ENCODE data around the gene EIF3J. TPM values are rescaled to one million over a fixed set of nuclear protein-coding genes. Genes with fewer than 3 reads are reported as not detected.

EIF3J gene
- 100 to 1,000 TPM in 1 of 2 donors, 10 to 100 TPM in 1; 89.1 to 121 TPM for total RNA-seq

DNA sequence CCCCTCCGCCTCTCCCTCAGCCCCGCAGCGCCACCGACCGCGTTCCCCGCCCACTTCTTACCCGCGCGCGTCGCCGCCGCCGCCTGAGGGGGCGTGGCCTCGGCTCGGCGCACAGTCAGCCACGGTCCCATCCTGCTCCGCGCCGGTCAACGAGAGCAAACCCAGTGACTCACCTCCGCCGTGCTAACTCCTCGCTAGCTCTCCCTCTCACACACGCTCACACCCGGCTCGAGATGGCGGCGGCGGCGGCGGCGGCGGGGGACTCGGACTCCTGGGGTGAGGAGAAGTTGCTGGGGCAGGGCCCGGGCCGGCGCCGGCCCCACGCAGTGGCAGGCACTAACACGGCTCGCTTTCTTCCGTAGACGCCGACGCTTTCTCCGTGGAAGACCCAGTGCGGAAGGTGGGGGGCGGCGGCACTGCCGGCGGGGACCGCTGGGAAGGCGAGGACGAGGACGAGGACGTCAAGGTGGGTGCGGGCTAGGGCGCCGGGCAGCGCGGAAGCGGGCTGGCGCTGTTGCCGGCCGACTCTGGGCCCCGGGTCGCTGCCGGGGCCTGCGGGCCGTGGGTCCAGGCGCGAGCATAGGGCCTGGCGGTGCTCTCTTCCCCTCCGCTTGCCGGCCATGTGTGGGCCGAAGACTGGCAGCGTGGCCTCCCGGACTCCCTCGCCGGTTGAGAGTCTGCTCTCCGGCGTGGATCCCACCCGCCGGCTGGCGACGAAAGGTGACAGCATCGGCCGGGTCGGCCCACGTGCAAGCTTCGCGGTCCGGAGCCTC lies at the start of gene EIF3J:
TSS of gene EIF3J (plus strand) at position 186 of the 773 bp plus-strand sequence. CDS start at position 234, 48 bp downstream.
- no peaks in the 10 kb centered on the region for H3K27me3 Mint-ChIP-seq

DNA sequence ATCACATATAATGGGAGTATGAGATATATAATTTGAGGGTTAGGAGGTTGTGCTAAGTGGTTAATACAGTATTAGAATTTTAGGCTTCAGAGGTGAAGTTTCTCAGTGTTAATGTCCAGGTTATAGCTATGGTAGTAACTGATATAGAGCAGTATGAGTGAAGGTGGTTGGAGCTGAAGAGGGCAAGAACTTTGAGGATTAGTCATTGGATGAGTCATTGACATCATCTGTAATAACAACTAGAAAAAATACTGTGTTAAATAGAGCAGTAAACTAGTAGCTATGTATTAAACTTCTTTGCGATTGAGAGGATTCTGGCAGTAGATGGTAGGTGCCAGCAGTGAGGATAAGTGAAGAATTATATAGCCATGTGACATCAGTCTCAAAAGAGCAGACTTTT lies 47.5 kb upstream of the EIF3J start:
- ATAC-seq (peak in 1 of 2 donors; percentile 76), DNase-seq (ENCODE audit: low spot score) (no peak)
- no peak overlapping the region for H3K4me3 Mint-ChIP-seq
- H3K4me1 Mint-ChIP-seq (ENCODE audit: low read depth in 2 of 2), result peaks cover 17 to 23% of the 10 kb centered on the region in 2 donors
- H3K27ac Mint-ChIP-seq, result peak overlapping the region; percentile 3 to 10
- peaks cover 28% of the 10 kb centered on the region for H3K36me3 Mint-ChIP-seq
- H3K27me3 Mint-ChIP-seq, result no peaks in the 10 kb centered on the region
- H3K9me3 Mint-ChIP-seq, result no peaks in the 10 kb centered on the region

More for the DNA sequence above, at the start of gene EIF3J:
- Mint-ChIP-seq H3K4me3 (peak within 1 kb of the TSS; percentile 90), H3K27ac (peak within 1 kb of the TSS; percentile 84 to 97), H3K36me3 (peaks cover 25% of the 10 kb centered on the region), H3K9me3 (no peaks in the 10 kb centered on the region), H3K4me1 (ENCODE audit: low read depth in 2 of 2) (peaks cover 42 to 45% of the 10 kb centered on the region in 2 donors)
- DNase-seq (ENCODE audit: low spot score) (peak; percentile 97), ATAC-seq (peak; percentile 96)

DNA sequence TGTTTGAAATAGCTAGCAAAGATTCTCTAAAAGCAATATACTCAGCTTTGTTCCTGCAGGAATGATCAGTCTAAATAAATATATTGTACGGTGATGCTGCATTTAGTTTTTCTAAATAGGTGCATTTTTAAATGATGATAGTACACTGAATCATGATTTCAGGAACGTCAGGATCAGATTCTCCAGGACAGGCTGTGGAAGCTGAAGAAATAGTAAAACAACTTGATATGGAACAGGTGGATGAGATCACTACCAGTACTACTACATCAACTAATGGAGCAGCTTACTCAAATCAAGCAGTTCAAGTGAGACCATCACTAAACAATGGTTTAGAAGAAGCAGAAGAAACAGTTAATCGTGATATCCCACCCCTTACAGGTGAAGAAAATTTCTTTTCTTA lies 46.3 kb upstream of the EIF3J start:
- Mint-ChIP-seq H3K9me3 (no peaks in the 10 kb centered on the region), H3K4me1 (ENCODE audit: low read depth in 2 of 2) (peaks cover 17 to 19% of the 10 kb centered on the region in 2 donors), H3K36me3 (peaks cover 28% of the 10 kb centered on the region), H3K27ac (no peak overlapping the region), H3K27me3 (no peaks in the 10 kb centered on the region), H3K4me3 (no peak overlapping the region)
- no peak for ATAC-seq
- DNase-seq (ENCODE audit: low spot score), result no peak

DNA sequence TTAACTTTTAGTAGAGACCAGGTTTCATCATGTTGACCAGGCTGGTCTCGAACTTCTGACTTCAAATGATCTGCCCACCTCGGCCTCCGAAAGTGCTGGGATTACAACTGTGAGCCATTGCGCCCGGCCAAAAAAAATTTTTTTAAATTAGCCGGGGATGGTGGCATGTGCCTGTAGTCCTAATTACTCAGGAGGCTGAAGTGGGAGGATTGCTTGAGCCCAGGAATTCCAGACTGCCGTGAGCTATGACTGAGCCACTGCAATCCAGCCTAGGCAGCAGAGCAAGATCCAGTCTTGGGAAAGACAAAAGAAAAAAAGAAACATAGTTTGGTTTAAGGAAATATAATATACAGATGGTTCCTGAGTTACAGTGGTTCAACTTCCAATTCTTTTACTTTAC lies 44.9 kb upstream of the EIF3J start:
- Mint-ChIP-seq H3K9me3 (no peaks in the 10 kb centered on the region), H3K36me3 (peaks cover 28% of the 10 kb centered on the region), H3K27ac (no peak overlapping the region)

DNA sequence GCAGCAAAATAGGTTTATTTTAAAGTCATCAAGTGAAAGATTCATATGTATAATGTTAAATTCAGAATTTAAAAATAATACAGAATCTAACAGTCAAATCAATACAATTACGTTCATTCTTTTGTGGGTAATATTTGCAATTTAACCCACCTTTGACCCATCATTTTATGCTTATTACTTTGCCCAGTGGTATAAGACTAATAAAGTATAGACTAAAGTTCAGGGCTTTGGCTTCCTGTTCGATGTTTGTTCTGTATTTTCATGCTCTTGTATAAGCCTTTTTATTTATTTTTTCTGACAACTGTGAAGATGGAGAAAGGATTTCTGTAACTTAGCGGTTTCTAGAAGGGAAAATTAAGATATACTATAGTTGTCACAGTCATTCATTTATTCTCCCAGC lies 44.3 kb upstream of the EIF3J start:
- H3K27ac Mint-ChIP-seq, result peak overlapping the region in 1 of 2 donors; percentile 19
- no peak overlapping the region for H3K4me3 Mint-ChIP-seq
- H3K27me3 Mint-ChIP-seq, result no peaks in the 10 kb centered on the region
- peaks cover 17% of the 10 kb centered on the region in 2 donors for H3K4me1 Mint-ChIP-seq (ENCODE audit: low read depth in 2 of 2)
- no peaks in the 10 kb centered on the region for H3K9me3 Mint-ChIP-seq
- DNase-seq (ENCODE audit: low spot score) (no peak), ATAC-seq (no peak)
- H3K36me3 Mint-ChIP-seq, result peaks cover 22% of the 10 kb centered on the region

More for the DNA sequence above, 44.9 kb upstream of the EIF3J start:
- H3K4me3 Mint-ChIP-seq, result no peak overlapping the region
- no peak for ATAC-seq
- no peak for DNase-seq (ENCODE audit: low spot score)
- H3K4me1 Mint-ChIP-seq (ENCODE audit: low read depth in 2 of 2), result peaks cover 17% of the 10 kb centered on the region in 2 donors
- H3K27me3 Mint-ChIP-seq, result no peaks in the 10 kb centered on the region

DNA sequence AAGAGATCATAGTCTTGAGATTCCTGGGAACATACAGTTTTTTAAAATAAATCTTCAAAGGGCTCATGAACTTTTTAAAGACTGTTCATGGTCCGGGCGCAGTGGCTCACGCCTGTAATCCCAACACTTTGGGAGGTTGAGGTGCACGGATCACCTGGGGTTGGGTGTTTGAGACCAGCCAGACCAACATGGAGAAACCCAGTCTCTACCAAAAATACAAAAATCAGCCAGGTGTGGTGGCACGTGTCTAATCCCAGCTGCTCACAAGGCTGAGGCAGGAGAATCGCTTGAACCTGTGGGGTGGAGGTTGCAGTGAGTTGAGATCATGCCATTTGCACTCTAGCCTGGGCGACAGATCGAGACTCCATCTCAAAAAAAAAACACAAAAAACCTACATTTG lies 41.4 kb upstream of the EIF3J start:
- ATAC-seq (no peak), DNase-seq (ENCODE audit: low spot score) (no peak)
- H3K4me1 Mint-ChIP-seq (ENCODE audit: low read depth in 2 of 2), result peaks cover 6 to 8% of the 10 kb centered on the region in 2 donors
- H3K9me3 Mint-ChIP-seq, result no peaks in the 10 kb centered on the region
- no peak overlapping the region for H3K4me3 Mint-ChIP-seq
- H3K27me3 Mint-ChIP-seq, result no peaks in the 10 kb centered on the region
- peaks cover 4% of the 10 kb centered on the region for H3K36me3 Mint-ChIP-seq
- no peak overlapping the region for H3K27ac Mint-ChIP-seq

DNA sequence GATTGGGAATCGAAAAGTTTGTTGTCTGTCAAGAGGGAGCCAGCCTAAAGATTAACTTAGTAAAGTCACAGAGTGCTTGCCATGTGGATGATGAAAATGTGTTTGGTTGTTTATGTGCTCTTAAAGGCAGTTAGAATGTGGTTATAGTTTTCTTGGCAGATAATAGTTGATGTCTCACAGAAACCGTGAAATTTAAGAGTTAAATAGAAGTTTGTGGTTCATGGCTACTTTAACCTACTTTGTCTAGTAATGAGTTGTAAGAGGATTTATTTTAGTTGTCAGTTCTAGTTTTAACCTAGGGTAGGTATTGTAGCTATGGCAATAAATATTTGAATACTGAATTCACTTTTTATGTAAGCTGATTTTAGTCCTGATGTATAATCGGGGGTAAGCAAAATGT lies 36.4 kb upstream of the EIF3J start:
- DNase-seq (ENCODE audit: low spot score), result no peak
- Mint-ChIP-seq H3K4me3 (peak overlapping the region; percentile 22), H3K36me3 (peaks cover 5% of the 10 kb centered on the region), H3K9me3 (no peaks in the 10 kb centered on the region), H3K4me1 (ENCODE audit: low read depth in 2 of 2) (peaks cover 0 to 17% of the 10 kb centered on the region in 2 donors), H3K27ac (peak overlapping the region in 1 of 2 donors; percentile 61), H3K27me3 (no peaks in the 10 kb centered on the region)
- peak in 1 of 2 donors; percentile 62 for ATAC-seq

DNA sequence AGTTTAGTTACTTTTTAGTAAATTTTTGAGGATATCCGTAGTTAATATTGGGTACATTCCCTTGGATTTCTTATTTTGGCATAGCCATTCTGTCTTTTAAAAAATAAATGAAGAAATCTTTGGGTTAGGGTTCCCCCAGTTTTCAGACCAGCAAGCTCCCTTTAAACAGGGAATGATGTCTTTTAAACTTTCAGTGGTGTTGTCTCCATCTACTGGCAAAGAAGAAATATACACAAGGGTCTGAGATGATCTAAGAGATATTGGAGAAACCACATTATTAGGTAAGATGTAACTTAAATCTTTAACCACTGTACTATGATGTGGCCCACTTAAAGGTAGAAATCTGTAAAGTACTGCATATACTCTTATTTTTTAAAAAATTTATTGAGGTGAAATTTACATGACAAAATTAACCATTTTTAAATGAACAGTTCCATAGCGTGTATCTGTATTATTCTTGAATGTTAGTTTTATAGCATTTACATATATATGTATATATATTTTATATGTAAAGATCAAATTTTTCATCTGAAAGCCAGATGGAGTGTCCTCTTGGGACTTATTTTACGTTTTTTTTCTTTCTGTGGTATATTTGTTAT lies 35.1 kb upstream of the EIF3J start:
- no peaks in the 10 kb centered on the region for H3K27me3 Mint-ChIP-seq
- no peak for DNase-seq (ENCODE audit: low spot score)
- H3K36me3 Mint-ChIP-seq, result peaks cover 5% of the 10 kb centered on the region
- H3K4me3 Mint-ChIP-seq, result no peak overlapping the region
- H3K27ac Mint-ChIP-seq, result peak overlapping the region; percentile 23 to 61
- ATAC-seq, result peak in 1 of 2 donors; percentile 54
- no peaks in the 10 kb centered on the region for H3K9me3 Mint-ChIP-seq
- peaks cover 0 to 17% of the 10 kb centered on the region in 2 donors for H3K4me1 Mint-ChIP-seq (ENCODE audit: low read depth in 2 of 2)

DNA sequence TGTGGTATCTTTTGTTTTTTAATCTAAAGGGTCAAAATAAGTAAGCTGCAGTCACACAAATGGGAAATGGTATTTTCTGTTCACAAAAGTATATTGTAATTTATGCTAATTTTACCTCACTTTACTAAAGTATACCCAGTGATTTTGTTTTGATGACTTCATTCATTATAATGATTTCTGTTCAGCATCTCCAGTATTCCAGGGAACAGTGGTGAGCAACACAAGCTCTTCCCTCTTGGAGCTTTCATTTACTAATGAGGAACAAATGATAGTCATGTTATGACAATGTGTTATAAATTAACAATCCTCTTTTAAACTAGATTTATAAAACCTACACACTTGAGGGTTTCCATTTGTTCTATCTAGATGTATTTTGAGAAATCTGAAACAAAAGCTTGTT lies 20.5 kb upstream of the EIF3J start:
- no peak for DNase-seq (ENCODE audit: low spot score)
- Mint-ChIP-seq H3K4me3 (no peak overlapping the region), H3K27ac (no peak overlapping the region), H3K4me1 (ENCODE audit: low read depth in 2 of 2) (peaks cover 2 to 5% of the 10 kb centered on the region in 2 donors), H3K9me3 (no peaks in the 10 kb centered on the region), H3K27me3 (no peaks in the 10 kb centered on the region), H3K36me3 (peaks cover 6% of the 10 kb centered on the region)
- ATAC-seq, result no peak

GRCh38 chr15:44519537-44519936 lies 17.4 kb upstream of the EIF3J start:
- no peak for DNase-seq (ENCODE audit: low spot score)
- ATAC-seq, result no peak
- H3K4me1 Mint-ChIP-seq (ENCODE audit: low read depth in 2 of 2), result peaks cover 2 to 5% of the 10 kb centered on the region in 2 donors
- peaks cover 6% of the 10 kb centered on the region for H3K36me3 Mint-ChIP-seq
- no peak overlapping the region for H3K4me3 Mint-ChIP-seq
- no peaks in the 10 kb centered on the region for H3K27me3 Mint-ChIP-seq
- no peaks in the 10 kb centered on the region for H3K9me3 Mint-ChIP-seq
- peak overlapping the region in 1 of 2 donors; percentile 41 for H3K27ac Mint-ChIP-seq

GRCh38 chr15:44525018-44525417 lies 11.9 kb upstream of the EIF3J start:
- DNase-seq (ENCODE audit: low spot score) (no peak), ATAC-seq (no peak)
- no peaks in the 10 kb centered on the region for H3K4me1 Mint-ChIP-seq (ENCODE audit: low read depth in 2 of 2)
- no peaks in the 10 kb centered on the region for H3K27me3 Mint-ChIP-seq
- peaks cover 4% of the 10 kb centered on the region for H3K36me3 Mint-ChIP-seq
- no peak overlapping the region for H3K4me3 Mint-ChIP-seq
- no peak overlapping the region for H3K27ac Mint-ChIP-seq
- H3K9me3 Mint-ChIP-seq, result no peaks in the 10 kb centered on the region

DNA sequence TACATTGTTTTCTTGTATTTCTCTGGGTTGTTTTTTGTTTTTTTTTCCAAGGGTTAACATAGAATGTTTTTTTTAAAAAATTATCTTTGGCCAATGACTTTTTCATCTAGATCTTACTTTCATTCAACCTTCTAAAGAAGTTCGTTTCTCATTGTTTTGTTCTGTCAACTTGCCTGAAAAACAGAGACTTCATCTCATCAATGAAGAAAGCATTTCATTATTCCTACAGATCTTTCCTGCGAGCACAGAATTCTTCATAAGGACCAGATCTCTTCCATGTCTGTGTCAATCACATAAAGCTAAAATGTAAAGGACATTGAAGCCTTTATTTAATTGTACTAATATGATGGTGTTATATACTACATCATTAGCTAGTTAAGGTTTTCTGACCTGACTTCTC lies 9.7 kb upstream of the EIF3J start:
- Mint-ChIP-seq H3K36me3 (peaks cover 4% of the 10 kb centered on the region), H3K9me3 (no peaks in the 10 kb centered on the region), H3K27me3 (no peaks in the 10 kb centered on the region), H3K4me1 (ENCODE audit: low read depth in 2 of 2) (peaks cover 0 to 3% of the 10 kb centered on the region in 2 donors), H3K27ac (peak overlapping the region; percentile 41 to 61), H3K4me3 (no peak overlapping the region)
- DNase-seq (ENCODE audit: low spot score), result no peak
- ATAC-seq, result no peak

DNA sequence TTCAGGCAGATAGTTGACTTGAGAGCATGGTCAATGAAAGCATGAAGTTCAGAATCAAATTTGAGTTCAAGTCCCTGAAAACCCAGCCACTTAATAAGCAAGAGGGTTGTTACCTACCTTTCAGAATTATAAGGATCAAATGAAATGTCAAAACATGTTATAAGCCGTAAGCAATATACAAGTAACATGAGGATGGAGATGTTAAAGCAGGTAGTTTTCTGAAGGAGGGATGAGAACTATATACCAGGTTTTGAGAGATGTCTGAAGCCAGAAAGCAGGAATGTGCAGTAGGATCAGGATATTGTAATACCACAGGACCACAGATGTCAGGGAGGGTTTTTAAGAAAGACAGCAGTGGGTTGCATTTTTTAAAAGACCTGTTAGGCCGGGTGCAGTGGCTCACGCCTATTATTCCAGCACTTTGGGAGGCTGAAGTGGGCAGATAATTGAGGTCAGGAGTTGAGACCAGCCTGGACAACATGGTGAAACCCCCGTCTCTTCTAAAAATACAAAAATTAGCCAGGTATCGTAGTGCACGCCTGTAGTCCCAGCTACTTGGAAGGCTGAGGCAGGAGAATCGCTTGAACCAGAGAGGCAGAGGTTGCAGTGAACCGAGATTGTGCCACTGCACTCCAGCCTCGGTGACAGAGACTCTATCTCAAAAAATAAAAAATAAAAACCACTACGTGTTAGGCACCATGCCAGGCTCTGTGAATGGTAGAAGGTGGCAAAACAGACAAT lies 6.9 kb upstream of the EIF3J start:
- H3K27me3 Mint-ChIP-seq, result no peaks in the 10 kb centered on the region

DNA sequence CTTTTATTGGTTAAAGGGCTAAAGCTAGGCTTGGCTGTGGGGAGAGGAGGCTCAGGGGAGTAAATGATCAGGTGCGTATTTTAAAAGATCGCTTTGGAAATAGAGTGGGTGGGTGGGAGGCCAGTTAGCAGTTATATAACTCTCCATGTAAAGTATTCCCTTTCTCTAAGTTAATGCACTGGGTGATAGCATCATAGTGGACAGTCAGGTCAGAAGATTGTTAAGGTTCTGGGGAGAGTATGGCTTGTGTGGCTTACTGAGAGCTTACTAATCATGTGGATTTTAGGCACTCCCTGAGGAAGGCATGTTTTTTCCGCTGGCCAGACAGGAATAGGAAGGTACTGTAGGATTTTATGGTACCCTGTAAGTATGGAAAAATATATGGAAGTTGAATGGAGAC lies 6.3 kb upstream of the EIF3J start:
- DNase-seq (ENCODE audit: low spot score) (no peak), ATAC-seq (no peak)
- Mint-ChIP-seq H3K36me3 (peaks cover 4% of the 10 kb centered on the region), H3K27me3 (no peaks in the 10 kb centered on the region), H3K27ac (no peak overlapping the region), H3K4me1 (ENCODE audit: low read depth in 2 of 2) (peaks cover 8 to 9% of the 10 kb centered on the region in 2 donors), H3K4me3 (no peak overlapping the region), H3K9me3 (no peaks in the 10 kb centered on the region)

More for the DNA sequence above, 6.9 kb upstream of the EIF3J start:
- DNase-seq (ENCODE audit: low spot score), result no peak
- Mint-ChIP-seq H3K36me3 (peaks cover 4% of the 10 kb centered on the region), H3K4me3 (no peak overlapping the region), H3K4me1 (ENCODE audit: low read depth in 2 of 2) (peaks cover 3 to 5% of the 10 kb centered on the region in 2 donors), H3K27ac (peak overlapping the region in 1 of 2 donors; percentile 20), H3K9me3 (no peaks in the 10 kb centered on the region)
- ATAC-seq, result no peak
